Measurements from ENCODE around the gene KSR2.

Gene KSR2

GRCh38 chr12:117469883-117470483, 498.8 kb downstream of the KSR2 start:
- no peak for DNase-seq (ENCODE audit: low read depth, low spot score)
- Histone ChIP-seq H3K9me3 (ENCODE audit: insufficient read depth, low read length) (peaks cover 13% of the 10 kb centered on the region), H3K36me3 (ENCODE audit: insufficient read depth, insufficient read length, low read length) (no peaks in the 10 kb centered on the region), H3K27me3 (ENCODE audit: insufficient read depth, insufficient read length) (no peaks in the 10 kb centered on the region), H3K4me1 (ENCODE audit: insufficient read depth, insufficient read length) (peaks cover 3% of the 10 kb centered on the region), H3K4me3 (ENCODE audit: insufficient read length, low read depth) (no peak overlapping the region), H3K9ac (ENCODE audit: insufficient read length, low read depth) (no peak overlapping the region)
- no peak for TF ChIP-seq ZNF274 (IDR thresholded peaks at IDR 0.05; ENCODE audit: low read depth, low read length)
- TF ChIP-seq YY1 (IDR thresholded peaks at IDR 0.05; ENCODE audit: insufficient read depth, insufficient read length): no peak
- no peak for TF ChIP-seq SUZ12 (IDR thresholded peaks at IDR 0.05; ENCODE audit: extremely low read depth, insufficient read depth, insufficient read length)

- no peak for DNase-seq (ENCODE audit: low read depth, low spot score)
- Histone ChIP-seq H3K9ac (ENCODE audit: insufficient read length, low read depth) (no peak overlapping the region), H3K27me3 (ENCODE audit: insufficient read depth, insufficient read length) (no peaks in the 10 kb centered on the region), H3K36me3 (ENCODE audit: insufficient read depth, insufficient read length, low read length) (no peaks in the 10 kb centered on the region), H3K4me3 (ENCODE audit: insufficient read length, low read depth) (no peak overlapping the region), H3K9me3 (ENCODE audit: insufficient read depth, low read length) (peaks cover 13% of the 10 kb centered on the region), H3K4me1 (ENCODE audit: insufficient read depth, insufficient read length) (peaks cover 3% of the 10 kb centered on the region)
- TF ChIP-seq ZNF274 (IDR thresholded peaks at IDR 0.05; ENCODE audit: low read depth, low read length) (no peak), SUZ12 (IDR thresholded peaks at IDR 0.05; ENCODE audit: extremely low read depth, insufficient read depth, insufficient read length) (no peak), YY1 (IDR thresholded peaks at IDR 0.05; ENCODE audit: insufficient read depth, insufficient read length) (no peak)
These were observed 500.8 kb downstream of the KSR2 start for GRCh38 chr12:117468016-117468415.

DNA sequence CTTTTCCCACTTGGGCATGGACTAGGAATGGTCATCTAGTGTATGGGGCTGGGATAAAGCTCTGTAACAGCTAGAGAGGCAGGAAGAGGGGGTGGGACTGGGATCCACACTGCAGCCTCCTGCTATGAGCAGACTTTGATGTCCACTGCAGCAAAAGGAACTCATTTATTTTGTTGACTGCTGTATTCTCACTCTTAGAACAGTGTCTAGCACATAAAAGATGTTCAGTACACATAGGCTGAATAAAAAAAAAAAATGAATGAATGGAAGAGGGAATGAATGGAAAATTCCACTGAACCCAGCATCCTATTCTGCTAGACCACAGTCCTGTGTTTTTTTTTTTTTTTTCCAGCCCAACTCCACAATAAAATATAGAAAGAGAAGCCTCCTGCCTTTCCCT, 501.2 kb downstream of the KSR2 start:
- Histone ChIP-seq H3K27me3 (ENCODE audit: insufficient read depth, insufficient read length) (no peaks in the 10 kb centered on the region), H3K36me3 (ENCODE audit: insufficient read depth, insufficient read length, low read length) (no peaks in the 10 kb centered on the region), H3K4me1 (ENCODE audit: insufficient read depth, insufficient read length) (peaks cover 3% of the 10 kb centered on the region), H3K9me3 (ENCODE audit: insufficient read depth, low read length) (peaks cover 13% of the 10 kb centered on the region), H3K9ac (ENCODE audit: insufficient read length, low read depth) (no peak overlapping the region), H3K4me3 (ENCODE audit: insufficient read length, low read depth) (no peak overlapping the region)
- no peak for DNase-seq (ENCODE audit: low read depth, low spot score)
- TF ChIP-seq ZNF274 (IDR thresholded peaks at IDR 0.05; ENCODE audit: low read depth, low read length) (no peak), SUZ12 (IDR thresholded peaks at IDR 0.05; ENCODE audit: extremely low read depth, insufficient read depth, insufficient read length) (no peak), YY1 (IDR thresholded peaks at IDR 0.05; ENCODE audit: insufficient read depth, insufficient read length) (no peak)

DNA sequence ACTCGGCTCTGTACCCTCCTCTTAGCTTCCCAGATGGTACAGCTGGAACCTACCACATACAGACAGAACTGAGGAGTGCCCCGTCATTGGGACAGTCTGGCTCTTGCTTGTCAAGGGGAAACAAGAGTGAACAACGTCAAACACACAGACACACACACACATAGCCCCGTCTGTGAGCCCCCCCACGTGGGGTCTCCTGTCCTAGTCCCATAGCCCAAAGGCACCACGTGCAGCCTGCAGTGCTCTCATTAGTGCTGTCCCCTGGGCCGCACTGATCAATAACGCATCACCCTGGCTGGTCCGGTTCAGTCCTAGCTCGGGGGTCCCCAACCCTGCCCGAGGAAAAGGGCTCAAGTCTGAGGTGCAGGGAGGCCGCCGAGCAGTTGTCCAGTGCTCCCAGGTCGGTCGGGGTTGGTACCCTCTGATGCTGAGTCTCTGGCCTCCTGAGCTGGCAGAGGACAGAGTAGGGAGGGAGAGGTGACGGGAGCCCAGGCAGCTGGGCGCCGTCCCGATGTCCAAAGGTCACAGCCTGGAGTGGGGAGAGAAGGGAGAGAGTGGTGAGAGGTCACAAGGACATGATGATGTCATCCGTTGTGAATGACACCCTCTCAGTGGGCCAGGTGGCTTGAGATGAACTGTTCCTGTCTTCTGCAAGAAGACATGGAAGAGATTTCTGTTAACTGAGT, 502.0 kb downstream of the KSR2 start:
- Histone ChIP-seq H3K27me3 (ENCODE audit: insufficient read depth, insufficient read length) (no peaks in the 10 kb centered on the region), H3K9ac (ENCODE audit: insufficient read length, low read depth) (no peak overlapping the region), H3K4me1 (ENCODE audit: insufficient read depth, insufficient read length) (peaks cover 3% of the 10 kb centered on the region), H3K4me3 (ENCODE audit: insufficient read length, low read depth) (no peak overlapping the region), H3K36me3 (ENCODE audit: insufficient read depth, insufficient read length, low read length) (no peaks in the 10 kb centered on the region), H3K9me3 (ENCODE audit: insufficient read depth, low read length) (peaks cover 13% of the 10 kb centered on the region)
- no peak for DNase-seq (ENCODE audit: low read depth, low spot score)
- TF ChIP-seq SUZ12 (IDR thresholded peaks at IDR 0.05; ENCODE audit: extremely low read depth, insufficient read depth, insufficient read length) (no peak), YY1 (IDR thresholded peaks at IDR 0.05; ENCODE audit: insufficient read depth, insufficient read length) (no peak), ZNF274 (IDR thresholded peaks at IDR 0.05; ENCODE audit: low read depth, low read length) (no peak)

DNA sequence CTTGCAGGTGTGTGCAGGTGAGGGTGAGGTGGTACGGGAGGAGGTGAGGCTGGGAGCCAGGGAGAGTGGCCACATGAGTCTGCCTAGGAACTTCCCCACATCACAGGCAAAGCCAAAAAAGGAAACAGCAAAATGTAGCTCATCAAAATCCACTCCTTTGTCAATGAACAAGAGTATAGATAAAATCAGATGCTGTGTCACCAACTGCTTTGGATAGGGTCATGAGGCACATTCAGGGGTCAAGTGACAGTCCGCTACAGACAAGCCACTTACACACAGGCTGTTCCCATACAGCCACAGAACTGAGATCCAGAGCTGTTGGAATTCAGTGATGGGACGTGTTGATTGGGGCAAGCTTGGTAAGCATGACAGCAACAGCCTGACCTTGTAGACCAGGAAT, 507.1 kb downstream of the KSR2 start:
- Histone ChIP-seq H3K4me1 (ENCODE audit: insufficient read depth, insufficient read length) (no peaks in the 10 kb centered on the region), H3K4me3 (ENCODE audit: insufficient read length, low read depth) (no peak overlapping the region), H3K27me3 (ENCODE audit: insufficient read depth, insufficient read length) (no peaks in the 10 kb centered on the region), H3K36me3 (ENCODE audit: insufficient read depth, insufficient read length, low read length) (no peaks in the 10 kb centered on the region), H3K9me3 (ENCODE audit: insufficient read depth, low read length) (no peaks in the 10 kb centered on the region), H3K9ac (ENCODE audit: insufficient read length, low read depth) (no peak overlapping the region)
- no peak for DNase-seq (ENCODE audit: low read depth, low spot score)
- TF ChIP-seq ZNF274 (IDR thresholded peaks at IDR 0.05; ENCODE audit: low read depth, low read length): no peak
- TF ChIP-seq YY1 (IDR thresholded peaks at IDR 0.05; ENCODE audit: insufficient read depth, insufficient read length): no peak
- TF ChIP-seq SUZ12 (IDR thresholded peaks at IDR 0.05; ENCODE audit: extremely low read depth, insufficient read depth, insufficient read length): no peak

DNA sequence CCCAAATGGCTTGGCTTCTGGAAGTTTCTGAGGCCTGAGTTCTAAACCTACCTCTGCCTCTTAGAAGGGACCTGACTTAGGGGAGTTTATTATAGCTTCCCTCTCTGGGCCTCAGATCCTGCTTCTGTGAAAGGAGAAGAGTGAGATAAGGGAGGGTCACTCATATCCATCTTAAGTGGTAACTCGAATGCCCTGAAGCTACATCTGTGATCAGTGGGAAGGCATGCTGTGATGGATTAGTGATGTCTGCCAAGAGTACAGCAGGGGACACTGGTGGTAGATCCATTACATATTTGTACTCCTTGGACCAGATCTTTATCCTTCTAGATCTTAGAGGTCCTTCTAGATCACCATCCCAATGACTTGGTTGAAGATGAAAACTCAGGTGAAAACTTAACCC, 509.6 kb downstream of the KSR2 start:
- no peaks in the 10 kb centered on the region for H3K4me1 ChIP-seq (ENCODE audit: insufficient read depth, insufficient read length)
- TF ChIP-seq YY1 (IDR thresholded peaks at IDR 0.05; ENCODE audit: insufficient read depth, insufficient read length) (no peak), SUZ12 (IDR thresholded peaks at IDR 0.05; ENCODE audit: extremely low read depth, insufficient read depth, insufficient read length) (no peak), ZNF274 (IDR thresholded peaks at IDR 0.05; ENCODE audit: low read depth, low read length) (no peak)
- no peaks in the 10 kb centered on the region for H3K27me3 ChIP-seq (ENCODE audit: insufficient read depth, insufficient read length)
- no peak overlapping the region for H3K9ac ChIP-seq (ENCODE audit: insufficient read length, low read depth)
- H3K36me3 ChIP-seq (ENCODE audit: insufficient read depth, insufficient read length, low read length): no peaks in the 10 kb centered on the region
- no peaks in the 10 kb centered on the region for H3K9me3 ChIP-seq (ENCODE audit: insufficient read depth, low read length)
- no peak overlapping the region for H3K4me3 ChIP-seq (ENCODE audit: insufficient read length, low read depth)
- DNase-seq (ENCODE audit: low read depth, low spot score): no peak

DNA sequence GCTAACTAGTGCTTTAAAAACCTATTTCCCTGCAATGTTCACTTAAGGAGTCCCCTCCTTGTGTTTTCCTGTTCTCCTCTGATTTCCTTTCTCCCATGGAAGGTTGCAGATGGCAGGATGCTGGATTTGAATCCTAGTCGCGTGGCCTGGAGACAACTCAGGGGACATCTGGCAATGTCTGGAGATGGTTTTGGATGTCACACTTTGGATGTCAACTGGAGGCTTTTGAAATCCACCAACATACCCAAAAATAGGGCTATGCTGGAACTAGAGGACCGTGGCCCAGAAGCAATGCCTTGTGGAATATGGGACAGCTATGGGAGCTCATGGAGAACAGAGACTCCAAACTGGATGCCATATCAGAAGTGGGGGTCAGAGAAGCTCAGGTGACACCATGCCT, 511.6 kb downstream of the KSR2 start:
- H3K9me3 ChIP-seq (ENCODE audit: insufficient read depth, low read length): no peaks in the 10 kb centered on the region; the same call in 1 of the 2 replicates
- H3K4me3 ChIP-seq (ENCODE audit: insufficient read length, low read depth): no peak overlapping the region
- H3K36me3 ChIP-seq (ENCODE audit: insufficient read depth, insufficient read length, low read length): no peaks in the 10 kb centered on the region
- no peak for DNase-seq (ENCODE audit: low read depth, low spot score)
- no peaks in the 10 kb centered on the region for H3K4me1 ChIP-seq (ENCODE audit: insufficient read depth, insufficient read length)
- H3K27me3 ChIP-seq (ENCODE audit: insufficient read depth, insufficient read length): no peaks in the 10 kb centered on the region
- no peak overlapping the region for H3K9ac ChIP-seq (ENCODE audit: insufficient read length, low read depth)
- TF ChIP-seq SUZ12 (IDR thresholded peaks at IDR 0.05; ENCODE audit: extremely low read depth, insufficient read depth, insufficient read length) (no peak), YY1 (IDR thresholded peaks at IDR 0.05; ENCODE audit: insufficient read depth, insufficient read length) (no peak), ZNF274 (IDR thresholded peaks at IDR 0.05; ENCODE audit: low read depth, low read length) (no peak)
